IMR-90 (cell line): Measurements from ENCODE around the gene PEX26. TPM values are rescaled to one million over a fixed set of nuclear protein-coding genes. Genes with fewer than 3 reads are reported as not detected.

Source experiments
- ATAC-seq: fragments of 200-7000 bp; cut with Tn5 transposase; 2 replicates; pipeline ENCODE4 v1.9.1; 2020; ENCODE audit warnings: low read depth, mild to moderate bottlenecking, moderate library complexity
- BruUV-seq: library from RNA; stranded (reverse); fragments of 400-500 nt; replicated peaks from 2 replicates; lab custom pipeline; 2021; lab: Mats Ljungman, UMichigan
- CTCF ChIA-PET: fragments of 300-600 bp; formaldehyde crosslinking; extraction: SDS; loops from one replicate; lab custom pipeline; 2021; ENCODE audit warnings: antibody characterized with exemption; lab: Yijun Ruan, JAX
- POLR2A ChIA-PET: fragments of 300-600 bp; sonication (Branson Sonifier 250); formaldehyde crosslinking; loops from one replicate; lab custom pipeline; 2022; ENCODE audit warnings: antibody characterized with exemption; ENCODE audit not compliant: unreplicated experiment; lab: Charles Lee
- DNase-seq: peaks from one replicate; pipeline ENCODE4 v3.0.0; 2013
- H2AFZ ChIP-seq: replicated peaks from 2 replicates; pipeline ENCODE3; 2013; ENCODE audit warnings: low read length, mild to moderate bottlenecking; ENCODE audit not compliant: poor library complexity
- H2AK5ac ChIP-seq: 2 replicates; pipeline ENCODE4 v1.6.1; 2013; ENCODE audit warnings: low read depth, low read length, inconsistent platforms
- H2AK9ac ChIP-seq: replicated peaks from 2 replicates; pipeline ENCODE3; 2013; ENCODE audit warnings: mild to moderate bottlenecking, low read depth, low read length, moderate library complexity; ENCODE audit not compliant: poor library complexity
- H2BK120ac ChIP-seq: 2 replicates; pipeline ENCODE4 v1.6.1; 2013; ENCODE audit warnings: low read depth, low read length, inconsistent platforms
- H2BK15ac ChIP-seq: 3 replicates; pipeline ENCODE4 v1.6.1; 2013; ENCODE audit warnings: low read depth, low read length, inconsistent platforms
- H2BK20ac ChIP-seq: 2 replicates; pipeline ENCODE4 v1.6.1; 2013; ENCODE audit warnings: low read depth, mild to moderate bottlenecking, inconsistent platforms, low read length, moderate library complexity
- H2BK5ac ChIP-seq: 2 replicates; pipeline ENCODE4 v1.6.1; 2013; ENCODE audit warnings: mild to moderate bottlenecking, low read depth, low read length, inconsistent platforms; ENCODE audit not compliant: poor library complexity, severe bottlenecking
- H3K14ac ChIP-seq: replicated peaks from 2 replicates; pipeline ENCODE4 v1.6.1; 2013; ENCODE audit warnings: low read depth, low read length, inconsistent platforms
- H3K18ac ChIP-seq: 2 replicates; pipeline ENCODE4 v1.6.1; 2013; ENCODE audit warnings: low read depth, low read length, control low read depth
- H3K23ac ChIP-seq: 2 replicates; pipeline ENCODE4 v1.6.1; 2013; ENCODE audit warnings: low read depth, low read length, inconsistent platforms
- H3K27ac ChIP-seq: 2 replicates; pipeline ENCODE4 v1.5.1; 2013; ENCODE audit warnings: mild to moderate bottlenecking, control low read depth, low read length; ENCODE audit not compliant: insufficient read depth
- H3K27me3 ChIP-seq: 2 replicates; pipeline ENCODE4 v1.6.1; 2013; ENCODE audit warnings: low read length; ENCODE audit not compliant: control insufficient read depth, insufficient read depth
- H3K36me3 ChIP-seq: 2 replicates; pipeline ENCODE4 v1.6.1; 2013; ENCODE audit warnings: low read length, mixed read lengths; ENCODE audit not compliant: control insufficient read depth, insufficient read depth
- H3K4ac ChIP-seq: 2 replicates; pipeline ENCODE4 v1.6.1; 2013; ENCODE audit warnings: low read depth, low read length, inconsistent platforms
- H3K4me1 ChIP-seq: 2 replicates; pipeline ENCODE4 v1.6.1; 2013; ENCODE audit warnings: low read length, mixed read lengths; ENCODE audit not compliant: control insufficient read depth, insufficient read depth
- H3K4me2 ChIP-seq: 2 replicates; pipeline ENCODE4 v1.6.1; 2013; ENCODE audit warnings: low read depth, mild to moderate bottlenecking, control low read depth, low read length, moderate library complexity
- H3K4me3 ChIP-seq: 2 replicates; pipeline ENCODE4 v1.5.1; 2013; ENCODE audit warnings: low read depth, mild to moderate bottlenecking, control low read depth, low read length, moderate library complexity; ENCODE audit not compliant: insufficient read depth
- H3K56ac ChIP-seq: 2 replicates; pipeline ENCODE4 v1.6.1; 2013; ENCODE audit warnings: low read length, inconsistent platforms; ENCODE audit not compliant: insufficient read depth; ENCODE audit errors: extremely low read depth
- H3K79me1 ChIP-seq, 2 experiments: 2 replicates each; pipeline ENCODE4 v1.6.1; 2013; ENCODE audit warnings: low read length in 2 of 2, inconsistent platforms in 1 of 2, low read depth in 1 of 2
- H3K9ac ChIP-seq: 2 replicates; pipeline ENCODE4 v1.6.1; 2013; ENCODE audit warnings: low read depth, low read length, control low read depth
- H3K9me1 ChIP-seq: 2 replicates; pipeline ENCODE4 v1.6.1; 2013; ENCODE audit warnings: low read length, inconsistent platforms; ENCODE audit not compliant: insufficient read depth
- H3K9me3 ChIP-seq: 2 replicates; pipeline ENCODE4 v1.6.1; 2013; ENCODE audit warnings: low read length; ENCODE audit not compliant: control insufficient read depth, insufficient read depth
- H4K20me1 ChIP-seq: 2 replicates; pipeline ENCODE4 v1.6.1; 2013; ENCODE audit warnings: low read length, inconsistent platforms; ENCODE audit not compliant: insufficient read depth
- H4K5ac ChIP-seq: 2 replicates; pipeline ENCODE4 v1.6.1; 2013; ENCODE audit warnings: mild to moderate bottlenecking, low read depth, low read length, control low read depth
- H4K8ac ChIP-seq, 2 experiments: 2 replicates each; pipeline ENCODE4 v1.6.1; 2013; ENCODE audit warnings: low read depth in 2 of 2, low read length in 2 of 2, control low read depth in 1 of 2, inconsistent platforms in 1 of 2
- H4K91ac ChIP-seq: 2 replicates; pipeline ENCODE4 v1.6.1; 2013; ENCODE audit warnings: low read depth, low read length, inconsistent platforms; ENCODE audit not compliant: insufficient read depth
- BHLHE40 ChIP-seq: fragments of 150-350 bp; IDR thresholded peaks from 2 replicates; pipeline ENCODE4 v1.6.1; 2016; ENCODE audit warnings: mild to moderate bottlenecking, low read depth, low read length
- CEBPB ChIP-seq: IDR thresholded peaks from 2 replicates; pipeline ENCODE4 v1.6.1; 2012; ENCODE audit warnings: low read depth, low read length, improper control_type of control experiment
- CHD1 ChIP-seq: IDR thresholded peaks from 2 replicates; pipeline ENCODE4 v1.6.1; 2012; ENCODE audit warnings: low read depth, low read length, improper control_type of control experiment
- FOS ChIP-seq: fragments of 150-350 bp; IDR thresholded peaks from 2 replicates; pipeline ENCODE4 v1.6.1; 2016; ENCODE audit warnings: low read depth, low read length
- MAFK ChIP-seq: IDR thresholded peaks from 2 replicates; pipeline ENCODE4 v1.6.1; 2012; ENCODE audit warnings: low read depth, low read length, improper control_type of control experiment
- MAZ ChIP-seq: IDR thresholded peaks from 2 replicates; pipeline ENCODE4 v1.6.1; 2012; ENCODE audit warnings: low read depth, mild to moderate bottlenecking, low read length, improper control_type of control experiment, moderate library complexity, borderline replicate concordance
- MXI1 ChIP-seq: IDR thresholded peaks from 2 replicates; pipeline ENCODE4 v1.6.1; 2012; ENCODE audit warnings: low read depth, mild to moderate bottlenecking, low read length, moderate library complexity, borderline replicate concordance
- NFE2L2 ChIP-seq: fragments of 150-350 bp; IDR thresholded peaks from 2 replicates; pipeline ENCODE4 v1.6.1; 2016; ENCODE audit warnings: low read depth, mild to moderate bottlenecking, low read length
- POLR2A ChIP-seq: IDR thresholded peaks from 2 replicates; pipeline ENCODE4 v1.6.1; 2012; ENCODE audit warnings: mild to moderate bottlenecking, low read depth, low read length
- RAD21 ChIP-seq: IDR thresholded peaks from 2 replicates; pipeline ENCODE4 v1.6.1; 2012; ENCODE audit warnings: low read length, improper control_type of control experiment
- RCOR1 ChIP-seq: IDR thresholded peaks from 2 replicates; pipeline ENCODE4 v1.6.1; 2012; ENCODE audit warnings: mild to moderate bottlenecking, low read length, improper control_type of control experiment; ENCODE audit not compliant: insufficient replicate concordance
- RFX5 ChIP-seq: IDR thresholded peaks from 2 replicates; pipeline ENCODE4 v1.8.0; 2012; ENCODE audit warnings: low read depth, mild to moderate bottlenecking, low read length, moderate library complexity
- SMC3 ChIP-seq: fragments of 150-350 bp; IDR thresholded peaks from 2 replicates; pipeline ENCODE4 v1.6.1; 2016; ENCODE audit warnings: low read depth, mild to moderate bottlenecking, antibody characterized with exemption, low read length, moderate library complexity
- WGBS, 2 experiments: methylation state at CpG; one replicate each; pipeline versions ENCODE4 v1.1.5 to v1.1.7; 2013; ENCODE audit warnings: missing lambda C conversion rate in 2 of 2; ENCODE audit not compliant: insufficient read length in 1 of 2; ENCODE audit errors: extremely low coverage in 2 of 2; 5-methylcytosine and 5-hydroxymethylcytosine counted together
- dilution Hi-C: fragments of 300-500 bp; cut with HindIII; formaldehyde crosslinking; loops from one replicate; pipeline ENCODE4 v1.14.3; 2018; ENCODE audit warnings: low sequenced_read_pairs; ENCODE audit not compliant: unreplicated experiment
- in situ Hi-C: fragments of 300-500 bp; cut with MboI; formaldehyde crosslinking; loops from 3 replicates; pipeline ENCODE4 v1.14.3; 2019; ENCODE audit warnings: low sequenced_read_pairs, inconsistent platforms, mixed read lengths
- intact Hi-C: fragments of 100-400 bp; cut with micrococcal nuclease; formaldehyde crosslinking; loops from 2 replicates; pipeline ENCODE4 v1.10.0; 2022
- polyA plus RNA-seq, 3 experiments: library from polyadenylated mRNA; depleted of rRNA; stranded (reverse); fragments of >200 nt; gene quantifications; 2 replicates each; pipeline ENCODE4 v1.2.3, GENCODE V29; 2012; ENCODE audit warnings: low replicate concordance in 1 of 3
- total RNA-seq: library from RNA; depleted of rRNA; stranded (reverse); fragments of >200 nt; gene quantifications from 2 replicates; pipeline ENCODE4 v1.2.3, GENCODE V29; 2012
- TF ChIP-seq, protein P1 (sequence below): conservative IDR thresholded peaks from 2 replicates; pipeline ENCODE4 v1.5.1; 2012; ENCODE audit warnings: mild to moderate bottlenecking, low read depth, low read length, improper control_type of control experiment
- TF ChIP-seq, protein P2 (sequence below): fragments of 150-350 bp; IDR thresholded peaks from 2 replicates; pipeline ENCODE4 v1.6.1; 2017; ENCODE audit warnings: mild to moderate bottlenecking, antibody characterized with exemption, low read length, low read depth
- TF ChIP-seq, protein P3 (sequence below): fragments of 150-350 bp; IDR thresholded peaks from 2 replicates; pipeline ENCODE4 v1.6.1; 2016; ENCODE audit warnings: low read depth, mild to moderate bottlenecking, low read length, moderate library complexity, borderline replicate concordance

PEX26 gene
- total and polyA plus RNA-seq, 2 of the 4 experiments (the other 2 are of a cell fraction) = 12.2 to 18.5 TPM

DNA sequence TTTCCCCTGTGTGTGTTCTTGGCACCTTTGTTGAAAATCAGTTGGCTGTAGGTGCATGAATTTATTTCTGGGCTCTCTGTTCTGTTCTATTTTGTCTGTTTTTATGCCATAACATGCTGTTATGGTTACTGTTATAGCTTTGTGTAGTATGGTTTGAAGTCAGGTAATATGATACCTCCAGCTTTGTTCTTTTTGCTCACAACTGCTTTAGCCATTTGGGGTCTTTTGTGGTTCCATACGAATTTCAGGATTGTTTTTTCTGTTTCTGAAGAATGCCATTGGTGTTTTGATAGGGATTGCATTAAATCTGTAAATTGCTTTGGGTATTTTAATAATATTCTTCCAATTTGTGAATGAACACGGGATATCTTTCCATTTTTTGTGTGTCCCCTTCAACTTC lies 4.7 kb downstream of the PEX26 start:
- in situ Hi-C loops = no loop called here
- H3K9me1 ChIP-seq = 0 out of 2 replicates have a peak, but pooled peaks cover 4% of the 10 kb centered on the region
- no peak overlapping the region for H3K4me2 ChIP-seq
- H4K8ac ChIP-seq = no peak overlapping the region
- TF ChIP-seq CEBPB = no peak
- TF ChIP-seq SMC3 = no peak
- TF ChIP-seq RAD21 = no peak
- TF ChIP-seq, protein P1, sequence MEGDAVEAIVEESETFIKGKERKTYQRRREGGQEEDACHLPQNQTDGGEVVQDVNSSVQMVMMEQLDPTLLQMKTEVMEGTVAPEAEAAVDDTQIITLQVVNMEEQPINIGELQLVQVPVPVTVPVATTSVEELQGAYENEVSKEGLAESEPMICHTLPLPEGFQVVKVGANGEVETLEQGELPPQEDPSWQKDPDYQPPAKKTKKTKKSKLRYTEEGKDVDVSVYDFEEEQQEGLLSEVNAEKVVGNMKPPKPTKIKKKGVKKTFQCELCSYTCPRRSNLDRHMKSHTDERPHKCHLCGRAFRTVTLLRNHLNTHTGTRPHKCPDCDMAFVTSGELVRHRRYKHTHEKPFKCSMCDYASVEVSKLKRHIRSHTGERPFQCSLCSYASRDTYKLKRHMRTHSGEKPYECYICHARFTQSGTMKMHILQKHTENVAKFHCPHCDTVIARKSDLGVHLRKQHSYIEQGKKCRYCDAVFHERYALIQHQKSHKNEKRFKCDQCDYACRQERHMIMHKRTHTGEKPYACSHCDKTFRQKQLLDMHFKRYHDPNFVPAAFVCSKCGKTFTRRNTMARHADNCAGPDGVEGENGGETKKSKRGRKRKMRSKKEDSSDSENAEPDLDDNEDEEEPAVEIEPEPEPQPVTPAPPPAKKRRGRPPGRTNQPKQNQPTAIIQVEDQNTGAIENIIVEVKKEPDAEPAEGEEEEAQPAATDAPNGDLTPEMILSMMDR = no peak
- no peak for TF ChIP-seq CHD1
- no peak for TF ChIP-seq NFE2L2
- no peak for TF ChIP-seq RCOR1
- no peak for TF ChIP-seq RFX5
- TF ChIP-seq MXI1 = no peak
- no peak for TF ChIP-seq FOS
- TF ChIP-seq, protein P2, sequence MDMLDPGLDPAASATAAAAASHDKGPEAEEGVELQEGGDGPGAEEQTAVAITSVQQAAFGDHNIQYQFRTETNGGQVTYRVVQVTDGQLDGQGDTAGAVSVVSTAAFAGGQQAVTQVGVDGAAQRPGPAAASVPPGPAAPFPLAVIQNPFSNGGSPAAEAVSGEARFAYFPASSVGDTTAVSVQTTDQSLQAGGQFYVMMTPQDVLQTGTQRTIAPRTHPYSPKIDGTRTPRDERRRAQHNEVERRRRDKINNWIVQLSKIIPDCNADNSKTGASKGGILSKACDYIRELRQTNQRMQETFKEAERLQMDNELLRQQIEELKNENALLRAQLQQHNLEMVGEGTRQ = no peak
- no peak for TF ChIP-seq MAZ
- TF ChIP-seq BHLHE40 = no peak
- TF ChIP-seq, protein P3, sequence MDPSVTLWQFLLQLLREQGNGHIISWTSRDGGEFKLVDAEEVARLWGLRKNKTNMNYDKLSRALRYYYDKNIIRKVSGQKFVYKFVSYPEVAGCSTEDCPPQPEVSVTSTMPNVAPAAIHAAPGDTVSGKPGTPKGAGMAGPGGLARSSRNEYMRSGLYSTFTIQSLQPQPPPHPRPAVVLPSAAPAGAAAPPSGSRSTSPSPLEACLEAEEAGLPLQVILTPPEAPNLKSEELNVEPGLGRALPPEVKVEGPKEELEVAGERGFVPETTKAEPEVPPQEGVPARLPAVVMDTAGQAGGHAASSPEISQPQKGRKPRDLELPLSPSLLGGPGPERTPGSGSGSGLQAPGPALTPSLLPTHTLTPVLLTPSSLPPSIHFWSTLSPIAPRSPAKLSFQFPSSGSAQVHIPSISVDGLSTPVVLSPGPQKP = no peak
- no peak for TF ChIP-seq POLR2A
- no peak for TF ChIP-seq MAFK
- no peak overlapping the region for H3K9ac ChIP-seq
- CTCF ChIA-PET = interaction anchor here (1.0 kb wide), 1 partner anchor 172 kb away, joined by 3 read pairs; no protein-coding TSS in a partner anchor
- H3K27me3 ChIP-seq = no peaks in the 10 kb centered on the region
- ATAC-seq (no peak), DNase-seq (no peak)
- no peak overlapping the region for H4K91ac ChIP-seq
- H2BK20ac ChIP-seq = no peak overlapping the region
- H2BK120ac ChIP-seq = no peak overlapping the region
- no peak overlapping the region for H2AK9ac ChIP-seq
- no peak overlapping the region for H3K27ac ChIP-seq
- no peaks in the 10 kb centered on the region for H3K4me1 ChIP-seq
- H3K23ac ChIP-seq = no peak overlapping the region
- dilution Hi-C loops = no loop called here
- no TSS peak for BruUV-seq
- WGBS, 2 experiments = no CpG with 5 or more reads among the region's 2 CpGs
- H4K5ac ChIP-seq = no peak overlapping the region
- no peak overlapping the region for H3K56ac ChIP-seq
- no peak overlapping the region for H3K4me3 ChIP-seq
- H3K9me3 ChIP-seq = no peaks in the 10 kb centered on the region
- POLR2A ChIA-PET = no interaction called here
- no peaks in the 10 kb centered on the region for H4K20me1 ChIP-seq
- no peak overlapping the region for H2BK5ac ChIP-seq
- no peak overlapping the region for H2AFZ ChIP-seq
- no peak overlapping the region for H2AK5ac ChIP-seq
- H3K14ac ChIP-seq = no peak overlapping the region
- intact Hi-C loops = no loop called here
- H2BK15ac ChIP-seq = no peak overlapping the region
- no peak overlapping the region for H3K4ac ChIP-seq
- peaks cover 24 to 42% of the 10 kb centered on the region in 2 experiments; a peak in 3 of 4 replicates for H3K79me1 ChIP-seq
- H3K36me3 ChIP-seq = peaks cover 31% of the 10 kb centered on the region
- H3K18ac ChIP-seq = no peak overlapping the region
